ENCODE data around the gene DLX2.

DNA sequence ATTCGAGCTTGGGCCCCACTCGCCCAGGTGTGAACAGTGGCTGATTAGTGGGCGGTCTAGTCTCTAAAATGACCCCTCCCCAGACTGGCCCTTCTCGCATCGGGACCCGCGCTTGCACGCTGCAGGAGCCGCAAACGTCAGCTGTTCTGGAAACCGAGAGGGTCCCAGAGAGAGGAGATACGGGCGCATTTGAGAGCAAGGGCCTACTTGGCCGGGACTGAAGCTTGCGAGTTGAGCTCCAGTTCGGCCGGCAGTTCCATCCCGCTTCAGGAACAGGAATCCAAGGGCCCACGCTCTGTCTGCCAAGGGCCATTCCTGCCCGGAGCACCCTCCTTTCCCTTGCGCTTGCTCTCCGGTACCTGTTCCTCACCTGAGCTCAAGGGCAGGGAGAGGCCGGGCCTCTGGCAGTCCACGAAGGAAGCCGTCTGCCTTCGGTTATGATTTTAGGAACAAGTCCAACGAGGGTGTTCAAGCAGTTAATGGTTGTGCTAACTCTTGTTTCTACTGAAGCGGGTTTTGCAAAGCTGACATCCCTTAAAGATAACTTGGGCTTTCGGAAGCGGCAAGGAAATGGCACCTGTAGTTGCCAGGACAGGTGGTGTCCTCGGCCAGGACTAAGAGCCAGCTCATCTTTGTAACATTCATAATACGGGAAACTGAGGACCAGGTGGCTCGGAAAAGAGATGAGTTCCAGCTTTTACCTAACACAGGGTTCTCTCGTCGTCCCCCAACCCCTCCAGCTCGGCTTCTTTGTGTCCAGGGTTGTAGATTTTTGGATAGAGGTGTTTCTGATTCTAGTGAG lies 21.3 kb downstream of the DLX2 start:
- TF ChIP-seq, protein P1, sequence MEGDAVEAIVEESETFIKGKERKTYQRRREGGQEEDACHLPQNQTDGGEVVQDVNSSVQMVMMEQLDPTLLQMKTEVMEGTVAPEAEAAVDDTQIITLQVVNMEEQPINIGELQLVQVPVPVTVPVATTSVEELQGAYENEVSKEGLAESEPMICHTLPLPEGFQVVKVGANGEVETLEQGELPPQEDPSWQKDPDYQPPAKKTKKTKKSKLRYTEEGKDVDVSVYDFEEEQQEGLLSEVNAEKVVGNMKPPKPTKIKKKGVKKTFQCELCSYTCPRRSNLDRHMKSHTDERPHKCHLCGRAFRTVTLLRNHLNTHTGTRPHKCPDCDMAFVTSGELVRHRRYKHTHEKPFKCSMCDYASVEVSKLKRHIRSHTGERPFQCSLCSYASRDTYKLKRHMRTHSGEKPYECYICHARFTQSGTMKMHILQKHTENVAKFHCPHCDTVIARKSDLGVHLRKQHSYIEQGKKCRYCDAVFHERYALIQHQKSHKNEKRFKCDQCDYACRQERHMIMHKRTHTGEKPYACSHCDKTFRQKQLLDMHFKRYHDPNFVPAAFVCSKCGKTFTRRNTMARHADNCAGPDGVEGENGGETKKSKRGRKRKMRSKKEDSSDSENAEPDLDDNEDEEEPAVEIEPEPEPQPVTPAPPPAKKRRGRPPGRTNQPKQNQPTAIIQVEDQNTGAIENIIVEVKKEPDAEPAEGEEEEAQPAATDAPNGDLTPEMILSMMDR (conservative IDR thresholded peaks at IDR 0.05 in 1 of 2, IDR thresholded peaks at IDR 0.05 in 1 of 2; ENCODE audit: extremely low read depth in 1 of 2, insufficient read depth in 1 of 2, low read depth in 1 of 2, low read length in 2 of 2) = no peak
- TF ChIP-seq EZH2 (IDR thresholded peaks at IDR 0.05; ENCODE audit: borderline replicate concordance, low read length) = no peak

All from mammary epithelial cell (primary cell).